NCI-H524 treated with DMSO at 0.1 percent for 48 hours (cell line): ENCODE results near the gene DEGS2.

ENCODE experiments used
- DNase-seq: peaks from one replicate; lab custom pipeline; 2025; lab: John Stamatoyannopoulos, UW

The DEGS2 gene

GRCh38 chr14:100132161-100132902 lies 27.1 kb downstream of the DEGS2 start:
- no peak for DNase-seq

- DNase-seq: no peak
Observed at GRCh38 chr14:100131181-100131580, 28.3 kb downstream of the DEGS2 start.

DNA sequence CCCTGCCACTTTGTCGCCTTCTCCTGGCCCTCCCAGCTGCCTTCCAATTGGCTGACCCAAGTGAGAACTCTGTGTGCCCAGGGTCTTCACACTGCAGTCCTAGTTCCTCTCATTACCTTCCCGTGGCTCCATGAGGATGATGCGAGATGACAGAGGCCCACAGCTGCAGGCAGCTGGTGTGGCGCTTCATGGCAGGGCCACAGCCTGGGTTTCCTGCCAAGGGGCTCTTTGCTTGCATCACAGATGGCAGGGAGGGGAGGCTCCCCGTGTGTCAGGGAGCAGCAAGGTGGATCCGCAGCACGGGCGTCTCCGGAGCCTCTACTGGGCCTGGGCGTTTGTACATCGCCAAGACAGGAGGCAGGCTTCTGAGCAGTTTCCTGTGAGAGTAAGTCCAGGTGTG lies 28.9 kb downstream of the DEGS2 start:
- no peak for DNase-seq

- no peak for DNase-seq
Observed at GRCh38 chr14:100129161-100129589, 30.3 kb downstream of the DEGS2 start.

GRCh38 chr14:100128688-100129087 lies 30.8 kb downstream of the DEGS2 start:
- DNase-seq: no peak

GRCh38 chr14:100127853-100128455 lies 31.5 kb downstream of the DEGS2 start:
- DNase-seq: no peak

DNA sequence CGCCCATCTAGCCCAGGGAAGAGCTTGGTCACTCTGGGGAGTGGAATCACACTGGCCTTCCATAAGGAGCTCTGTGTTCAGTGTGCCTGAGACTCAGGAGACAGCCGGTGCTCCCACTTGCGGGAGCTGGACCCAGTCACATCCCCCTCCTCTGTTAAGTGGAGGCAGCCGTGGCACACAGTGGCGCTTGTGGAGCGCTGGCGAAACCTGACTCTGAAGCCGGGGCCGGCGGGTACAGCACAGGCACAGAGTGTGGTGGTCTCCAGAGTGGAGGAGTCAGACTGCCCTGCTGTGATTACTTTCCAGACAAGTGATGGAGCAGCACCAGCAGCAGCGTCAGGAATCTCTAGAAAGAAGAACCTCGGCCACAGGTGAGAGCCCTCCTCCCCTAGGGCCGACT lies 33.0 kb downstream of the DEGS2 start:
- DNase-seq: no peak

DNA sequence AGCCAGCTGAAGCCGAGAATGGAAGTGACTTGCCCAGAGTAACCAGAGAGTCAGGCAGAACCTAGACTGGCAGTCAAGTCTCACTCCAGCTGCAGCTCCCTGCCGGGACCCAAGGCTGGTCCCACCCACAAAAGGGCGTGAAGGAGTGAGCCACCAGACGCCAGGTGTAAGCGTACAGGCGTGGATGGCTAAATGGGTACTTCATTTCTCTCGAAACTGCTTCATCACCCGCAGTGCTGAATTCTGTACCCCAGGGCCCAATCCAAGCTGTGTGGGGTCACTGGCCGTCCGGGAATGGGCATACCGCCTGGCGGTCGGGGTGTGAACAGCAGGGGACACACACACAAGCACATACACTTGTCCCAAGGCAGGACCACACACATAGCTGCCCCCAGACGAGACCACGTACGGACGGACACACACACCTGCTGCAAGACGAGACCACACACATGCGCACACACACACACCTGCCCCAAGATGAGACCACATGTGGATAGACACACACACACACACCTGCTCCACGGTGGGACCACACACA lies 34.8 kb downstream of the DEGS2 start:
- DNase-seq: no peak

GRCh38 chr14:100123618-100124017 lies 35.8 kb downstream of the DEGS2 start:
- no peak for DNase-seq

- DNase-seq: no peak
Observed at GRCh38 chr14:100122481-100123223, 36.8 kb downstream of the DEGS2 start.

- no peak for DNase-seq
Observed at GRCh38 chr14:100121643-100122480, 37.6 kb downstream of the DEGS2 start.

GRCh38 chr14:100120522-100121269 lies 38.7 kb downstream of the DEGS2 start:
- no peak for DNase-seq

- no peak for DNase-seq
Observed at GRCh38 chr14:100119251-100119650, 40.2 kb downstream of the DEGS2 start.

GRCh38 chr14:100118396-100119011 lies 40.9 kb downstream of the DEGS2 start:
- DNase-seq: no peak

GRCh38 chr14:100117633-100118395 lies 41.6 kb downstream of the DEGS2 start:
- no peak for DNase-seq

- DNase-seq: no peak
Observed at GRCh38 chr14:100117026-100117425, 42.4 kb downstream of the DEGS2 start.

GRCh38 chr14:100116134-100116533 lies 43.3 kb downstream of the DEGS2 start:
- DNase-seq: no peak

GRCh38 chr14:100115726-100116125 lies 43.7 kb downstream of the DEGS2 start:
- no peak for DNase-seq

DNA sequence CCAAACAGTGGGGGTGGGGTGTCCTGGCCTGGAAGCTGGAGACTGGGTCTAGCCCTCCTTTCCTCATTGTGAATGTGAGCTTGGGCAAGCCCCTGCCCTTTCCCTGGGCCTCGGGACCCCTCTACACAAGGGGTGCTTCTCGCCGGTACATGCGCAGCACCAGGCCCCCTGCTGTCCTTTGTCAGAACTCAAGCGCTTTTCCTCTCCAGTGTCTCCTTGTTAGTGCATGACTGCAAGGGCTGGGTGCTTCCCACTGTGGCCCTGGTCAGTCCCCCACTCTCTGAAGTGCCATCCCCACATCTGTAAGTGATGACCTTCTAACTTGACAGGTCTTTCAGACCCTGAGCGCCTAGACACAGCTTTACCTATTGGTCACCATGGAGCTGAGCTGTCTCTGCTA lies 44.2 kb downstream of the DEGS2 start:
- no peak for DNase-seq
